ENCODE results near the gene PTPRM. TPM values are rescaled to one million over a fixed set of nuclear protein-coding genes. Genes with fewer than 3 reads are reported as not detected.

PTPRM gene
- total RNA-seq, 1 experiment from 2014 or later = 14.5 TPM

DNA sequence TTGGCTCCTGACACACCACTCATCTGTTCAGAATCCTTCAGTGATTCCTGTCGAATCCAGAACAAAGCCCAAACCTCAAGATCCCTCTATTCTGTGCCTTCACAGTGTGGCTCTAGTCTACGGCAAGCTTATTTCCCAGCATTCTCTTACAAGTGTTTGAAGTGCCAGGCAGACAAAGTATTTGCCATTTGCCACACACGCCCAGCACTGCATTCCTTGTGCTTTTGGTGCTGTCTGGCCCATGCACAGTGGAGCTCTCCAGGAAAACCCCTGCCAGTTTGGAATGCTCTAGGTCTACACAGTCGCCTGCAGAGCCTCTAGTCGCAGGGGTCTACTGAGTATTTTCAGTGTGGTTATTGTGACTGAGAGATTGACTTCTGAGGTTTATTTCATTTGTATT is 783.5 kb downstream of the PTPRM start:
- Histone ChIP-seq H3K79me2 (ENCODE audit: insufficient read depth, low read length) (no peaks in the 10 kb centered on the region), H3K27ac (ENCODE audit: low read depth, low read length) (no peak overlapping the region), H3K27me3 (ENCODE audit: insufficient read depth, low read length) (no peaks in the 10 kb centered on the region; the same call in 1 of the 2 replicates), H3K9ac (ENCODE audit: low read length) (no peak overlapping the region), H4K20me1 (ENCODE audit: insufficient read depth) (no peaks in the 10 kb centered on the region), H3K4me1 (ENCODE audit: control insufficient read depth in 1 of 2, insufficient read depth in 2 of 2, low read length in 2 of 2) (no peaks in the 10 kb centered on the region), H3K9me2 (ENCODE audit: insufficient read depth) (no peaks in the 10 kb centered on the region), H3K36me3 (ENCODE audit: control insufficient read depth in 1 of 2, insufficient read depth in 2 of 2, low read length in 2 of 2) (no peaks in the 10 kb centered on the region), H3K4me2 (ENCODE audit: low read length) (no peak overlapping the region), H3K9me3 (ENCODE audit: control insufficient read depth in 1 of 2, insufficient read depth in 1 of 2, low read depth in 1 of 2, low read length in 2 of 2) (no peaks in the 10 kb centered on the region), H3K4me3 (replicated peaks in 1 of 2; ENCODE audit: low read depth in 1 of 2, low read length in 2 of 2) (no peak overlapping the region), H2AFZ (ENCODE audit: low read depth, low read length, poor library complexity, severe bottlenecking) (no peak overlapping the region)
- BruUV-seq (replicated peaks) = no TSS peak
- RAD21 ChIA-PET (ENCODE audit: low non-redundant PET in 1 of 2, low total read pairs in 2 of 2, uncharacterized antibody in 2 of 2, unreplicated experiment in 2 of 2) = no interaction called here
- DNase-seq (ENCODE audit: low read depth, low spot score) (no peak), ATAC-seq (no peak)
- intact Hi-C loops (cut with micrococcal nuclease) = no loop called here
- TF ChIP-seq POLR2A (IDR thresholded peaks at IDR 0.05; ENCODE audit: borderline replicate concordance, extremely low read depth, insufficient read depth, insufficient read length) (no peak), CBX3 (IDR thresholded peaks at IDR 0.05; ENCODE audit: low read depth) (no peak), JUND (IDR thresholded peaks at IDR 0.05) (no peak), SP1 (IDR thresholded peaks at IDR 0.05; ENCODE audit: low read depth) (no peak), POLR2AphosphoS5 (IDR thresholded peaks at IDR 0.05; ENCODE audit: low read depth, low read length) (no peak), ZFX (IDR thresholded peaks at IDR 0.05) (no peak)
- TF ChIP-seq, protein P1, sequence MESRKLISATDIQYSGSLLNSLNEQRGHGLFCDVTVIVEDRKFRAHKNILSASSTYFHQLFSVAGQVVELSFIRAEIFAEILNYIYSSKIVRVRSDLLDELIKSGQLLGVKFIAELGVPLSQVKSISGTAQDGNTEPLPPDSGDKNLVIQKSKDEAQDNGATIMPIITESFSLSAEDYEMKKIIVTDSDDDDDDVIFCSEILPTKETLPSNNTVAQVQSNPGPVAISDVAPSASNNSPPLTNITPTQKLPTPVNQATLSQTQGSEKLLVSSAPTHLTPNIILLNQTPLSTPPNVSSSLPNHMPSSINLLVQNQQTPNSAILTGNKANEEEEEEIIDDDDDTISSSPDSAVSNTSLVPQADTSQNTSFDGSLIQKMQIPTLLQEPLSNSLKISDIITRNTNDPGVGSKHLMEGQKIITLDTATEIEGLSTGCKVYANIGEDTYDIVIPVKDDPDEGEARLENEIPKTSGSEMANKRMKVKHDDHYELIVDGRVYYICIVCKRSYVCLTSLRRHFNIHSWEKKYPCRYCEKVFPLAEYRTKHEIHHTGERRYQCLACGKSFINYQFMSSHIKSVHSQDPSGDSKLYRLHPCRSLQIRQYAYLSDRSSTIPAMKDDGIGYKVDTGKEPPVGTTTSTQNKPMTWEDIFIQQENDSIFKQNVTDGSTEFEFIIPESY (IDR thresholded peaks at IDR 0.05; ENCODE audit: extremely low read depth, insufficient replicate concordance, low read length) = no peak
- TF ChIP-seq, protein P2, sequence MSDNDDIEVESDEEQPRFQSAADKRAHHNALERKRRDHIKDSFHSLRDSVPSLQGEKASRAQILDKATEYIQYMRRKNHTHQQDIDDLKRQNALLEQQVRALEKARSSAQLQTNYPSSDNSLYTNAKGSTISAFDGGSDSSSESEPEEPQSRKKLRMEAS (IDR thresholded peaks at IDR 0.05) = no peak
- TF ChIP-seq, protein P3, sequence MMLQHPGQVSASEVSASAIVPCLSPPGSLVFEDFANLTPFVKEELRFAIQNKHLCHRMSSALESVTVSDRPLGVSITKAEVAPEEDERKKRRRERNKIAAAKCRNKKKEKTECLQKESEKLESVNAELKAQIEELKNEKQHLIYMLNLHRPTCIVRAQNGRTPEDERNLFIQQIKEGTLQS (IDR thresholded peaks at IDR 0.05) = no peak
- POLR2A ChIA-PET = no interaction called here
- CTCF ChIA-PET = no interaction called here

DNA sequence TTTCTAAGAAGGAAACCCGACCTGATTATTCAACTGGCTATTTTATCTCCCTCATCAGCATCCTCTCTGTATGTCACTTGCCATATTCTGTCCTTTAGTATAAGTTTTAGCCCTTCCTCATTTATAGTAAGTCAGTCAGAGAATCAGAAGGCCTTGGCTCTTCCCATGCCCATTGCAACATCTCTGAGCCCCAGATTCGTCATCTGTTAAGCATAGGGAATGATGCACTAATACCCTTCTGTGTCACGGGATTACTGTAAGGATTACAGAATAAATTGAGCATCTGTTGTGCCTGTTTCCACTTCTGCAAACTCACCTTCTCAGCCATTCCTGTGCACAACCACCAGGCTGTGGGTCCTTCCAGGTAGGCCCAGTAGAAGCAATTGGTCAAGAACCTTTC is 784.0 kb downstream of the PTPRM start:
- Histone ChIP-seq H3K79me2 (ENCODE audit: insufficient read depth, low read length) (no peaks in the 10 kb centered on the region), H3K4me3 (replicated peaks in 1 of 2; ENCODE audit: low read depth in 1 of 2, low read length in 2 of 2) (no peak overlapping the region), H2AFZ (ENCODE audit: low read depth, low read length, poor library complexity, severe bottlenecking) (no peak overlapping the region), H3K27me3 (ENCODE audit: insufficient read depth, low read length) (no peaks in the 10 kb centered on the region; the same call in 1 of the 2 replicates), H3K36me3 (ENCODE audit: control insufficient read depth in 1 of 2, insufficient read depth in 2 of 2, low read length in 2 of 2) (no peaks in the 10 kb centered on the region), H3K9me2 (ENCODE audit: insufficient read depth) (no peaks in the 10 kb centered on the region), H3K27ac (ENCODE audit: low read depth, low read length) (no peak overlapping the region), H3K9me3 (ENCODE audit: control insufficient read depth in 1 of 2, insufficient read depth in 1 of 2, low read depth in 1 of 2, low read length in 2 of 2) (no peaks in the 10 kb centered on the region), H3K4me2 (ENCODE audit: low read length) (no peak overlapping the region), H3K9ac (ENCODE audit: low read length) (no peak overlapping the region), H4K20me1 (ENCODE audit: insufficient read depth) (no peaks in the 10 kb centered on the region), H3K4me1 (ENCODE audit: control insufficient read depth in 1 of 2, insufficient read depth in 2 of 2, low read length in 2 of 2) (no peaks in the 10 kb centered on the region)
- POLR2A ChIA-PET = no interaction called here
- intact Hi-C loops (cut with micrococcal nuclease) = no loop called here
- DNase-seq (ENCODE audit: low read depth, low spot score) = no peak
- BruUV-seq (replicated peaks) = no TSS peak
- no peak for ATAC-seq
- RAD21 ChIA-PET (ENCODE audit: low non-redundant PET in 1 of 2, low total read pairs in 2 of 2, uncharacterized antibody in 2 of 2, unreplicated experiment in 2 of 2) = no interaction called here
- CTCF ChIA-PET = no interaction called here
- TF ChIP-seq, protein P3 (IDR thresholded peaks at IDR 0.05) = no peak
- TF ChIP-seq SRF (IDR thresholded peaks at IDR 0.05; ENCODE audit: low read depth) (no peak), YY1 (IDR thresholded peaks at IDR 0.05; ENCODE audit: extremely low read depth, insufficient replicate concordance, low read depth, low read length) (no peak), FOSL1 (IDR thresholded peaks at IDR 0.05; ENCODE audit: low read depth) (no peak), POLR2AphosphoS5 (IDR thresholded peaks at IDR 0.05; ENCODE audit: low read depth, low read length) (no peak), JUND (IDR thresholded peaks at IDR 0.05) (no peak), POLR2A (IDR thresholded peaks at IDR 0.05; ENCODE audit: borderline replicate concordance, extremely low read depth, insufficient read depth, insufficient read length) (no peak), SIN3A (IDR thresholded peaks at IDR 0.05; ENCODE audit: low read depth) (no peak), ELF1 (IDR thresholded peaks at IDR 0.05; ENCODE audit: borderline replicate concordance, low read depth) (no peak), EZH2phosphoT487 (IDR thresholded peaks at IDR 0.05; ENCODE audit: borderline replicate concordance) (no peak)
- TF ChIP-seq, protein P4, sequence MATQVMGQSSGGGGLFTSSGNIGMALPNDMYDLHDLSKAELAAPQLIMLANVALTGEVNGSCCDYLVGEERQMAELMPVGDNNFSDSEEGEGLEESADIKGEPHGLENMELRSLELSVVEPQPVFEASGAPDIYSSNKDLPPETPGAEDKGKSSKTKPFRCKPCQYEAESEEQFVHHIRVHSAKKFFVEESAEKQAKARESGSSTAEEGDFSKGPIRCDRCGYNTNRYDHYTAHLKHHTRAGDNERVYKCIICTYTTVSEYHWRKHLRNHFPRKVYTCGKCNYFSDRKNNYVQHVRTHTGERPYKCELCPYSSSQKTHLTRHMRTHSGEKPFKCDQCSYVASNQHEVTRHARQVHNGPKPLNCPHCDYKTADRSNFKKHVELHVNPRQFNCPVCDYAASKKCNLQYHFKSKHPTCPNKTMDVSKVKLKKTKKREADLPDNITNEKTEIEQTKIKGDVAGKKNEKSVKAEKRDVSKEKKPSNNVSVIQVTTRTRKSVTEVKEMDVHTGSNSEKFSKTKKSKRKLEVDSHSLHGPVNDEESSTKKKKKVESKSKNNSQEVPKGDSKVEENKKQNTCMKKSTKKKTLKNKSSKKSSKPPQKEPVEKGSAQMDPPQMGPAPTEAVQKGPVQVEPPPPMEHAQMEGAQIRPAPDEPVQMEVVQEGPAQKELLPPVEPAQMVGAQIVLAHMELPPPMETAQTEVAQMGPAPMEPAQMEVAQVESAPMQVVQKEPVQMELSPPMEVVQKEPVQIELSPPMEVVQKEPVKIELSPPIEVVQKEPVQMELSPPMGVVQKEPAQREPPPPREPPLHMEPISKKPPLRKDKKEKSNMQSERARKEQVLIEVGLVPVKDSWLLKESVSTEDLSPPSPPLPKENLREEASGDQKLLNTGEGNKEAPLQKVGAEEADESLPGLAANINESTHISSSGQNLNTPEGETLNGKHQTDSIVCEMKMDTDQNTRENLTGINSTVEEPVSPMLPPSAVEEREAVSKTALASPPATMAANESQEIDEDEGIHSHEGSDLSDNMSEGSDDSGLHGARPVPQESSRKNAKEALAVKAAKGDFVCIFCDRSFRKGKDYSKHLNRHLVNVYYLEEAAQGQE (IDR thresholded peaks at IDR 0.05; ENCODE audit: low read depth) = no peak

Data from HCT116 (cell line).